Stimulated activated CD4-positive, alpha-beta T cell treated with anti-CD3 and anti-CD28 coated beads, Interleukin-15, amount 100 ng/mL, for 24 hours (primary cell): ENCODE data around the gene ENOX1.

ENCODE experiments used
- DNase-seq: peaks from one replicate; pipeline ENCODE4 v3.0.0-alpha.2; 2020

Gene ENOX1

GRCh38 chr13:43339145-43339804 lies 447.5 kb downstream of the ENOX1 start:
- no peak for DNase-seq

GRCh38 chr13:43335764-43336163 lies 451.0 kb downstream of the ENOX1 start:
- DNase-seq = no peak

- DNase-seq = no peak
These were observed 453.6 kb downstream of the ENOX1 start for GRCh38 chr13:43333176-43333575.

GRCh38 chr13:43331672-43332071 lies 455.1 kb downstream of the ENOX1 start:
- DNase-seq = no peak

- no peak for DNase-seq
These were observed 457.1 kb downstream of the ENOX1 start for GRCh38 chr13:43329702-43330101.

GRCh38 chr13:43328907-43329306 lies 457.9 kb downstream of the ENOX1 start:
- DNase-seq = no peak

- no peak for DNase-seq
These were observed 460.7 kb downstream of the ENOX1 start for GRCh38 chr13:43326100-43326499.

GRCh38 chr13:43325636-43326035 lies 461.1 kb downstream of the ENOX1 start:
- no peak for DNase-seq

GRCh38 chr13:43324129-43324528 lies 462.6 kb downstream of the ENOX1 start:
- DNase-seq = no peak

GRCh38 chr13:43319617-43320444 lies 466.9 kb downstream of the ENOX1 start:
- DNase-seq = no peak

- no peak for DNase-seq
These were observed 469.8 kb downstream of the ENOX1 start for GRCh38 chr13:43316946-43317353.

- no peak for DNase-seq
These were observed 470.5 kb downstream of the ENOX1 start for GRCh38 chr13:43316281-43316680.

GRCh38 chr13:43315522-43315921 lies 471.2 kb downstream of the ENOX1 start:
- DNase-seq = no peak

- DNase-seq = no peak
These were observed 477.5 kb downstream of the ENOX1 start for GRCh38 chr13:43309311-43309710.

GRCh38 chr13:43307921-43308433 lies 478.8 kb downstream of the ENOX1 start:
- DNase-seq = no peak

GRCh38 chr13:43307221-43307920 lies 479.4 kb downstream of the ENOX1 start:
- no peak for DNase-seq

GRCh38 chr13:43306372-43306771 lies 480.4 kb downstream of the ENOX1 start:
- no peak for DNase-seq

- DNase-seq = no peak
These were observed 481.4 kb downstream of the ENOX1 start for GRCh38 chr13:43305416-43305815.

- DNase-seq = no peak
These were observed 481.8 kb downstream of the ENOX1 start for GRCh38 chr13:43304945-43305344.

GRCh38 chr13:43304449-43304848 lies 482.3 kb downstream of the ENOX1 start:
- DNase-seq = no peak

GRCh38 chr13:43303033-43303729 lies 483.6 kb downstream of the ENOX1 start:
- peak; percentile 7 for DNase-seq

- DNase-seq = no peak
These were observed 485.3 kb downstream of the ENOX1 start for GRCh38 chr13:43301346-43301969.
